ENCODE results near the gene NCKAP5. TPM values are rescaled to one million over a fixed set of nuclear protein-coding genes. Genes with fewer than 3 reads are reported as not detected.

NCKAP5 gene
- polyA plus RNA-seq, 3 donors, result not detected

- no peaks in the 10 kb centered on the region for H3K9me3 ChIP-seq (replicated peaks in 1 of 2; ENCODE audit: control insufficient read depth in 1 of 2, insufficient read depth in 1 of 2, low read length in 2 of 2)
- WGBS (ENCODE audit: insufficient coverage), result no CpG with 5 or more reads among the region's 1 CpG
- H3K9ac ChIP-seq (ENCODE audit: insufficient read depth, low read length, poor library complexity, severe bottlenecking), result no peak overlapping the region
- H3K27ac Mint-ChIP-seq, result no peak overlapping the region
- H3K27ac ChIP-seq (ENCODE audit: low read depth in 1 of 2, low read length in 2 of 2), result no peak overlapping the region
- no peaks in the 10 kb centered on the region for H4K20me1 ChIP-seq (ENCODE audit: insufficient read depth, low read length)
- intact Hi-C loops (cut with micrococcal nuclease), result no loop called here
- H3K36me3 Mint-ChIP-seq, result no peaks in the 10 kb centered on the region
- H3K79me2 ChIP-seq (ENCODE audit: insufficient read depth, low read length), result no peaks in the 10 kb centered on the region
- H3K36me3 ChIP-seq (replicated peaks in 1 of 2; ENCODE audit: control insufficient read depth in 1 of 2, insufficient read depth in 2 of 2, low read length in 2 of 2), result no peaks in the 10 kb centered on the region
- no peak overlapping the region for H3K4me3 Mint-ChIP-seq
- DNase-seq, result no peak
- peaks cover 0 to 4% (median 2%) of the 10 kb centered on the region in 3 donors for H3K27me3 Mint-ChIP-seq (ENCODE audit: low read depth in 3 of 3)
- H3K9me3 Mint-ChIP-seq, result peaks cover 0 to 7% (median 2%) of the 10 kb centered on the region in 7 donors
- no peaks in the 10 kb centered on the region for H3K4me1 ChIP-seq (ENCODE audit: control insufficient read depth in 1 of 2, insufficient read depth in 2 of 2, low read length in 2 of 2)
- no peaks in the 10 kb centered on the region for H3K27me3 ChIP-seq (ENCODE audit: control insufficient read depth in 2 of 2, insufficient read depth in 2 of 2, low read length in 2 of 2)
- no peak overlapping the region for H3K4me3 ChIP-seq (replicated peaks in 1 of 3; ENCODE audit: low read depth in 2 of 3, low read length in 3 of 3)
- H2AFZ ChIP-seq (ENCODE audit: insufficient read depth, low read depth, low read length, poor library complexity, severe bottlenecking), result no peak overlapping the region
- no peaks in the 10 kb centered on the region for H3K4me1 Mint-ChIP-seq
- no peak for TF ChIP-seq CTCF (IDR thresholded peaks at IDR 0.05)
- H3K4me2 ChIP-seq (replicated peaks; ENCODE audit: extremely low read depth, low read length, poor library complexity, severe bottlenecking), result no peak overlapping the region
Observed at GRCh38 chr2:133378386-133378785, 189.9 kb downstream of the NCKAP5 start.

- Histone ChIP-seq H4K20me1 (ENCODE audit: insufficient read depth, low read length) (no peaks in the 10 kb centered on the region), H3K27ac (ENCODE audit: low read depth in 1 of 2, low read length in 2 of 2) (no peak overlapping the region), H3K27me3 (ENCODE audit: control insufficient read depth in 2 of 2, insufficient read depth in 2 of 2, low read length in 2 of 2) (no peaks in the 10 kb centered on the region), H3K36me3 (replicated peaks in 1 of 2; ENCODE audit: control insufficient read depth in 1 of 2, insufficient read depth in 2 of 2, low read length in 2 of 2) (no peaks in the 10 kb centered on the region), H3K9me3 (replicated peaks in 1 of 2; ENCODE audit: control insufficient read depth in 1 of 2, insufficient read depth in 1 of 2, low read length in 2 of 2) (no peaks in the 10 kb centered on the region), H2AFZ (ENCODE audit: insufficient read depth, low read depth, low read length, poor library complexity, severe bottlenecking) (no peak overlapping the region), H3K9ac (ENCODE audit: insufficient read depth, low read length, poor library complexity, severe bottlenecking) (no peak overlapping the region), H3K4me3 (replicated peaks in 1 of 3; ENCODE audit: low read depth in 2 of 3, low read length in 3 of 3) (no peak overlapping the region), H3K4me1 (ENCODE audit: control insufficient read depth in 1 of 2, insufficient read depth in 2 of 2, low read length in 2 of 2) (no peaks in the 10 kb centered on the region), H3K79me2 (ENCODE audit: insufficient read depth, low read length) (no peaks in the 10 kb centered on the region), H3K4me2 (replicated peaks; ENCODE audit: extremely low read depth, low read length, poor library complexity, severe bottlenecking) (no peak overlapping the region)
- no peak overlapping the region for H3K27ac Mint-ChIP-seq
- peaks cover 0 to 13% (median 2%) of the 10 kb centered on the region in 7 donors for H3K9me3 Mint-ChIP-seq
- no peaks in the 10 kb centered on the region for H3K4me1 Mint-ChIP-seq
- no peak overlapping the region for H3K4me3 Mint-ChIP-seq
- TF ChIP-seq CTCF (IDR thresholded peaks at IDR 0.05), result no peak
- H3K36me3 Mint-ChIP-seq, result no peaks in the 10 kb centered on the region
- intact Hi-C loops (cut with micrococcal nuclease), result no loop called here
- DNase-seq, result no peak
- H3K27me3 Mint-ChIP-seq (ENCODE audit: low read depth in 3 of 3), result peaks cover 0 to 4% (median 2%) of the 10 kb centered on the region in 3 donors
- WGBS (ENCODE audit: insufficient coverage), result no CpG with 5 or more reads among the region's 2 CpGs
Observed at GRCh38 chr2:133377599-133377998, 190.7 kb downstream of the NCKAP5 start.
